Activated naive CD4-positive, alpha-beta T cell treated with anti-CD3 and anti-CD28 coated beads, Interleukin-2, amount 50 U/mL, for 24 hours (primary cell): ENCODE data around the gene RPL13.

Experiments
- H3K27ac Mint-ChIP-seq: one replicate; pipeline ENCODE4 v1.8.0; 2021; ENCODE audit warnings: mild to moderate bottlenecking, mixed read lengths
- H3K27me3 Mint-ChIP-seq: one replicate; pipeline ENCODE4 v1.8.0; 2021; ENCODE audit warnings: mixed read lengths
- H3K36me3 Mint-ChIP-seq: one replicate; pipeline ENCODE4 v1.8.0; 2021; ENCODE audit warnings: mixed read lengths
- H3K4me1 Mint-ChIP-seq: one replicate; pipeline ENCODE4 v1.8.0; 2021; ENCODE audit warnings: mixed read lengths
- H3K4me3 Mint-ChIP-seq: one replicate; pipeline ENCODE4 v1.8.0; 2021; ENCODE audit warnings: mild to moderate bottlenecking, mixed read lengths
- H3K9me3 Mint-ChIP-seq: one replicate; pipeline ENCODE4 v1.8.0; 2021; ENCODE audit warnings: mixed read lengths

Gene RPL13

DNA sequence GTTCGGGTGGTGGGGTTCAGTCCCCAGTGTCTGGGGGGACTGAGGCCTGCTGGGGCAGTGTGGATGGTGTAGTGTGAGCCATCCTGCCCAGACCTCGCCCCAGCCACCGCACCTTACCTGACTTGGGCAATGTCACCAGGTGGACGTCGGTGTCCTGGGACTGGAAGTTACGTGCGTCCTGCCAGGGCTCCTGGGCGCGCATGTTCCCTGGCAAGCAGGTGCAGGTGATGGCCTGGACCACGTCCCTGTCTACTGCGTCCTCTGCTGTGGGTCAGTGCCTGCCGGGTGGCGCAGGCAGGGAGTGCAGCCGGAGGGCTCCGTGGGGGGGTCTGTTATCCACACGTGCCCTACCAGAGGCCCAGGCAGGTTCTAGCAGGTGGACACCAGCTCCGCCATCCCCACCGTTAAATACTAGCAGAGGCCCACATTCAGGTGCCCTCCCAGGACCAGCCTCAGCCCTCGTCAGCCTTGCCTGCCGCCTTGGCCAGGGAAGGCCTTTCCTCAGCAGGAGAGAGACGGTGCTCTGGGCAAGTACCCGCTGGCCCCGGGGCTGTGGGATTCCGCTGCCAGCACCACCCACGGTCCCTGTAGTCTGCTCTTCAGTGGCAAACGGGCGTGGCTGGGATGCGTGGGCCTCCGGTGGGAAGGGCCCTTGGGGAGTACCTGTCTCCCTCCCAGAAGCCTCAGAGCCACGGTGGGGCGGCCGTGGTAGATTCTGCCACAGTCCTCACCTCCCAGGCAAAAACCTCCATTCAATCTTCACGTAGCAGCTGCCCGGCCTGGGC is 44.9 kb downstream of the RPL13 start:
- Mint-ChIP-seq H3K4me3 (no peak overlapping the region), H3K4me1 (peaks cover 12% of the 10 kb centered on the region), H3K27ac (no peak overlapping the region), H3K27me3 (no peaks in the 10 kb centered on the region), H3K36me3 (no peaks in the 10 kb centered on the region), H3K9me3 (no peaks in the 10 kb centered on the region)

DNA sequence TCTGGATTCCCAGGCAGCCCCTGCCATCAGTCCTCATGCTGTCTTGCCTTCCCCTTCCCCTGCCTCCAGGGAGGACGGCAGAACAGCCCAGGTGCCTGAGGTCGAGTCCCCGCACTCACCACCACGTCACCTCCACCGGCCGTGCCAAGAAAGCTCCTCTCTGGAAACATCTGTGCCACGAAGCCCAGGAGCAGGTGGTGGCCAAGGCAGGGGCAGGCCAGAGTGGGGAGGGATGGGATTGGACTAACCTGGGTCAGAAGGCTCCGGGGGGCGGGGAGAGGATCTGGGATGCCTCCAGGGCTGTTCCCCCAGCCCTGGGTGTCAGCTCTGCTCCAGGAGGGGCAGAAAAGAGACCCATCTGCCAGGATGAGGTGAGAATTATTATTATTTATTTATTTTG is 45.5 kb downstream of the RPL13 start:
- Mint-ChIP-seq H3K4me3 (no peak overlapping the region), H3K27me3 (no peaks in the 10 kb centered on the region), H3K36me3 (no peaks in the 10 kb centered on the region), H3K9me3 (no peaks in the 10 kb centered on the region), H3K27ac (no peak overlapping the region), H3K4me1 (peaks cover 12% of the 10 kb centered on the region)

DNA sequence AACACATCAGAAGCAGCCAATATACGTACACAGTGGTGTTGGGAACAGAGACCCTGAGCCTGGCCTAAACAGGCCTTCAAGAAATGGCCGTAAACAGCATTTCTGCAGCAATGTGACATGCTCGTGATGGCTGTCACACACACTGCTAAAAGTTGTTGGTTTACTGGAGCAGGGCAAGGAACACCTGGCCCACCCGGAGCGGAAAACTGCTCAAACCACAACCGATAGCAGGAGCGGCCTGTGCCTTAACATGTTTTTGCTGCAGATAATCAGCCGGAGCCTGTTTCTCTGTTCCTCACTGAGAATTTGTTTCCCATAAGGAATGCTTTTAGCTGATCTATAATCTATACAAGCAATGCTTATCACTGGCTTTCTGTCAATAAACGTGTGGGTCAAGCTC is 47.0 kb downstream of the RPL13 start:
- peaks cover 8% of the 10 kb centered on the region for H3K4me1 Mint-ChIP-seq
- no peaks in the 10 kb centered on the region for H3K36me3 Mint-ChIP-seq
- H3K27ac Mint-ChIP-seq = no peak overlapping the region
- no peaks in the 10 kb centered on the region for H3K9me3 Mint-ChIP-seq
- H3K27me3 Mint-ChIP-seq = no peaks in the 10 kb centered on the region
- H3K4me3 Mint-ChIP-seq = no peak overlapping the region

DNA sequence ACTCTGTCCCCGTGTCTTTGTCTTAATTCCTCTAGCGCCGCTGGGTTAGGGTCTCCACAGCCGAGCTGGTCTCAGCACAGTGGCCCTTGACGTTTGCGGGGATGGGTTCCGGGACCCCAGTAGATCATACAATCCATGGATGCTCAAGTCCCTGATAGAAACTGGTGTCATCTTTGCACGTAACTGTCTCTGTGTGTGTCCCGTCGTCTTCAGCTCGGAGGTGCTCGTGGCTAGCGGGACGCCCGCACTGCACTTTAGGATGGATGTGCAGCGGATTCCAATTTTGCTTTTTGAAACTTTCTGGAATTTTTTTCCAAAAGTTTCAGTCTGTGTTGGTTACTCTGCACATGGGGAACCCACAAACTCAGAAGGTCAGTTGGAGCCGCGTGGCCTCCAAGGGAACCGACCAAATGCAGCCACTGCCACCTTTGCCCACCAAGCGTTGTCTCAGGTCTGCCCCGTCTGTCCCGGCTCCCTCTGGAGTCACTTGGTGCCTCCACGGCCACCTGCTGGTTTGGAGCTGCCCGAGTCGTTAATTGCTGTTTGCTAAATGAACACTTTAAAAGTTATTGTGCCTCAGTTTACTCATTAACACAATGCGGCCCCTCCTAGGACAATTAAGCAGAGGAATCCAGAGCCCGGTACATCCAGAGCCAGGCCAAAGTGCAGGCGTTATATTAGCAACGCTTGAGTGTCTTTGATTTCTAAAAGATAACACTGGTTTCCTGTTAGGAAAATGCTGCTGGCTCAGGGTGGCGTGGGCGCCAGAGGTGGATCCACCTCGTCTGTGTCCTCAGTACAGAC is 47.7 kb downstream of the RPL13 start:
- no peaks in the 10 kb centered on the region for H3K36me3 Mint-ChIP-seq
- no peaks in the 10 kb centered on the region for H3K9me3 Mint-ChIP-seq
- no peak overlapping the region for H3K27ac Mint-ChIP-seq
- H3K4me3 Mint-ChIP-seq = no peak overlapping the region
- peaks cover 3% of the 10 kb centered on the region for H3K4me1 Mint-ChIP-seq
- no peaks in the 10 kb centered on the region for H3K27me3 Mint-ChIP-seq

DNA sequence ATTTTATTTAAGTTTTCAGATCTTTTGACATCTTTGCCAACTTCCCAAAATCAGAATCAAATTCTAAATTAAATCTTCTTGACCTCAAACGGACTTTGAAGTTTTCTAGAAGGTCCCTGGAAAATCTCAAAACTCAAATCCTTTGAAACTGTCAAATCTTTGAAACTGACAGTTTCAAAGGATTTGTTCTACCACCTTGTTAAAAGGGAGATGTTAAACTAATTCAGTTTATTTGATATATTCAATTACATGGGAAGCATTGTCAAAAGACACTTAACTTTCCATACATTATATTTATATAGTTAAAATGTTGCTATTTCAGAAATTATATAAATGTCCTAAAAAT is 49.6 kb downstream of the RPL13 start:
- Mint-ChIP-seq H3K27me3 (no peaks in the 10 kb centered on the region), H3K27ac (no peak overlapping the region), H3K4me1 (peaks cover 4% of the 10 kb centered on the region), H3K4me3 (no peak overlapping the region), H3K36me3 (no peaks in the 10 kb centered on the region), H3K9me3 (no peaks in the 10 kb centered on the region)

DNA sequence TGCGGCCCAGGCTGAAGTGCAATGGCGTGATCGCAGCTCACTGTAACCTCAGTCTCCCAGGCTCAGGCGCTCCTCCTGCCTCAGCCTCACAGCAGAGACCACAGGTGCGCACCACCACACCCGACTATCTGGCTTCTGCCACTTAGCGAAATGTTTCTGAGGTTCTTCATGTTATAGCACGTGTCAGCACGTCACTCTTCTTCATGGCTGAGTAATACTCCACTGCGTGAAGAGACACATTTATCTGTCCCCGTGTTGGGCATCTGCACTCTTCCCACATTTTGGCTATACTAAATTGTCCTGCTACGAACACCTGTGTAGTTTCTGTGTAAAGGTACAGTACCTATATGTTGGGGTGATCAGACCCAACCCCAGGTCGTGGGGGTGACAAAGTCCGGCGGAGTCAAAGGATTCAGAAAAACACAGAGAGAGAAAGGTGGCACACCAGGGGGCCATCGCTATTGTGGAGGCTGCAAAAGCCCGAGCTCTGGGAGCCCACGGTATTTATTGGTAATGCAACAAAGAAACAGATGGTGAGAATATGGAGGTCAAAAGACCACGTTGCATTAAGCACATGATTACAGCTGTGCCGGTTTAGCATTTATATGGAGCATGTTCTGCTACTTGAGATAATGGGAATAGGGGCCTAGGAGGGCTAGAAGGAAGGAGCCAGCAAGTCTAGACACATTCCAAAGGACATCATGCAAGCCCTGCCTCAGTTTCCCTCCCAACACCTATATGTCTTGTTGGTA is 52.1 kb downstream of the RPL13 start:
- Mint-ChIP-seq H3K27ac (peak overlapping the region; percentile 65), H3K36me3 (no peaks in the 10 kb centered on the region), H3K4me1 (peaks cover 17% of the 10 kb centered on the region), H3K4me3 (no peak overlapping the region), H3K27me3 (no peaks in the 10 kb centered on the region), H3K9me3 (no peaks in the 10 kb centered on the region)

DNA sequence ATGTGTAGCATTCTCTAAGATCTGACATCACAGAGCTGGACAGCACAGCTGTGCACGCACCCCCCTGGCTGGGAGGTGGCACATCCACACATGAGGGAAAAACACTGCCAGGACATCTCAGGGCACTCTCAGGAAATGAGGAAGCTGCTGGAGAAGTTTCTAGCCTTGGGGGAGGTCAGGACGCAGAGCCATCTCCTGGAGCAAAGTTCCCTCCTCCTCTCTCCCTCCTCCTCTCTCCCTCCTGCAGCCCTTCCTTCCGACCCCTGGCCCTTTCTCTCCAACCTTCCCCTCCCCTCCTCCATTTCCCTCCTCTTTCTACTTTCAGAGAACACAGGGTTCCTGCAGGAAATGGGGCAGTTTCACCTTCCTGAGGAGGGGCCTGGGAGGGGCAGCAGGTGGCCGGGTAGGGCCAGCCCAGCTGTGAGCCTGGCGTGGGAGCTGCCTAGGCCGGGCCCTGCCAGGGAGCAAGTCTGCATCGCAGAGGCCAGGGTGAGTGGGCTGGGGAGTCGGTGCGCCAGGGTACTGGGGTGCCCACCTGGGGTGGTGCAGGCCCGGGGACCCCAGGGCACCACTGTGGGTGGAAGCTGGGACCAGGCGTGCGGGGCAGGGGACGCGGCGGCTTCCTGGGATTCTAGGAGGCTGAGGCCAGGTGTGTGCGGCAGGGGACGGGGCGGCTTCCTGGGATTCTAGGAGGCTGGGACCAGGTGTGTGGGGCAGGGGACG is 52.9 kb downstream of the RPL13 start, which contains the start of gene DPEP1:
Gene DPEP1, plus strand, starts transcription at position 412 of the 723 bp plus-strand sequence. CDS start 16,769 bp downstream, outside the sequence.
- peak within 1 kb of the TSS; percentile 65 for H3K27ac Mint-ChIP-seq
- H3K27me3 Mint-ChIP-seq = no peaks in the 10 kb centered on the region
- no peak within 1 kb of the TSS for H3K4me3 Mint-ChIP-seq
- no peaks in the 10 kb centered on the region for H3K36me3 Mint-ChIP-seq
- H3K9me3 Mint-ChIP-seq = no peaks in the 10 kb centered on the region
- peaks cover 17% of the 10 kb centered on the region for H3K4me1 Mint-ChIP-seq

- no peak overlapping the region for H3K27ac Mint-ChIP-seq
- H3K27me3 Mint-ChIP-seq = no peaks in the 10 kb centered on the region
- peaks cover 17% of the 10 kb centered on the region for H3K4me1 Mint-ChIP-seq
- H3K9me3 Mint-ChIP-seq = no peaks in the 10 kb centered on the region
- H3K36me3 Mint-ChIP-seq = no peaks in the 10 kb centered on the region
- no peak overlapping the region for H3K4me3 Mint-ChIP-seq
Observed at GRCh38 chr16:89613954-89614459, 53.5 kb downstream of the RPL13 start.
